Measurements from ENCODE around the gene GRAMD1B. TPM values are rescaled to one million over a fixed set of nuclear protein-coding genes. Genes with fewer than 3 reads are reported as not detected.

The GRAMD1B gene
- total RNA-seq, 3 donors from 2014 or later (not counting 1 experiment from before 2014, with no cell fraction given), result 5.9 to 10.3 (median 8.8) TPM

- Histone ChIP-seq H3K4me1 (ENCODE audit: control insufficient read depth, insufficient read depth, low read length) (no peaks in the 10 kb centered on the region), H3K4me3 (ENCODE audit: low read length) (no peak overlapping the region), H3K27me3 (ENCODE audit: control insufficient read depth, insufficient read depth, low read length) (no peaks in the 10 kb centered on the region), H3K36me3 (ENCODE audit: control insufficient read depth, insufficient read depth, low read length) (no peaks in the 10 kb centered on the region), H3K27ac (ENCODE audit: low read length) (no peak overlapping the region), H3K9me3 (ENCODE audit: control insufficient read depth, insufficient read depth, low read length) (no peaks in the 10 kb centered on the region)
- intact Hi-C loops (cut with micrococcal nuclease), result no loop called here
- ATAC-seq (no peak), DNase-seq (no peak)
- no peak for TF ChIP-seq CTCF (IDR thresholded peaks at IDR 0.05)
- Mint-ChIP-seq H3K4me1 (peaks cover 0 to 4% of the 10 kb centered on the region in 2 donors), H3K36me3 (no peaks in the 10 kb centered on the region), H3K9me3 (no peaks in the 10 kb centered on the region), H3K4me3 (no peak overlapping the region), H3K27ac (no peak overlapping the region), H3K27me3 (ENCODE audit: low read depth in 2 of 2) (no peaks in the 10 kb centered on the region)
- 94% methylated on average over 8 of the region's 8 CpGs for WGBS (ENCODE audit: insufficient coverage)
These were observed 156.5 kb downstream of the GRAMD1B start for GRCh38 chr11:123586568-123586967.

- no peak overlapping the region for H3K4me3 Mint-ChIP-seq
- no peaks in the 10 kb centered on the region for H3K9me3 Mint-ChIP-seq
- Histone ChIP-seq H3K27ac (ENCODE audit: low read length) (no peak overlapping the region), H3K4me3 (ENCODE audit: low read length) (no peak overlapping the region), H3K36me3 (ENCODE audit: control insufficient read depth, insufficient read depth, low read length) (no peaks in the 10 kb centered on the region), H3K4me1 (ENCODE audit: control insufficient read depth, insufficient read depth, low read length) (no peaks in the 10 kb centered on the region), H3K9me3 (ENCODE audit: control insufficient read depth, insufficient read depth, low read length) (no peaks in the 10 kb centered on the region), H3K27me3 (ENCODE audit: control insufficient read depth, insufficient read depth, low read length) (no peaks in the 10 kb centered on the region)
- H3K27ac Mint-ChIP-seq, result no peak overlapping the region
- WGBS (ENCODE audit: insufficient coverage), result 100% methylated on average over 1 of the region's 2 CpGs
- intact Hi-C loops (cut with micrococcal nuclease), result no loop called here
- H3K36me3 Mint-ChIP-seq, result no peaks in the 10 kb centered on the region
- no peaks in the 10 kb centered on the region for H3K27me3 Mint-ChIP-seq (ENCODE audit: low read depth in 2 of 2)
- no peak for TF ChIP-seq CTCF (IDR thresholded peaks at IDR 0.05)
- ATAC-seq, result no peak
- DNase-seq, result no peak
- peaks cover 0 to 4% of the 10 kb centered on the region in 2 donors for H3K4me1 Mint-ChIP-seq
These were observed 157.0 kb downstream of the GRAMD1B start for GRCh38 chr11:123587044-123587443.

- H3K9me3 ChIP-seq (ENCODE audit: control insufficient read depth, insufficient read depth, low read length), result no peaks in the 10 kb centered on the region
- TF ChIP-seq CTCF (IDR thresholded peaks at IDR 0.05), result no peak
- H3K27ac ChIP-seq (ENCODE audit: low read length), result no peak overlapping the region
- intact Hi-C loops (cut with micrococcal nuclease), result no loop called here
- no peaks in the 10 kb centered on the region for H3K27me3 ChIP-seq (ENCODE audit: control insufficient read depth, insufficient read depth, low read length)
- DNase-seq (no peak), ATAC-seq (no peak)
- no peak overlapping the region for H3K4me3 ChIP-seq (ENCODE audit: low read length)
- no peak overlapping the region for H3K4me3 Mint-ChIP-seq
- 94% methylated on average over 6 of the region's 6 CpGs for WGBS (ENCODE audit: insufficient coverage)
- peaks cover 0 to 4% of the 10 kb centered on the region in 2 donors for H3K4me1 Mint-ChIP-seq
- no peaks in the 10 kb centered on the region for H3K36me3 Mint-ChIP-seq
- no peaks in the 10 kb centered on the region for H3K9me3 Mint-ChIP-seq
- H3K27ac Mint-ChIP-seq, result no peak overlapping the region
- no peaks in the 10 kb centered on the region for H3K4me1 ChIP-seq (ENCODE audit: control insufficient read depth, insufficient read depth, low read length)
- H3K27me3 Mint-ChIP-seq (ENCODE audit: low read depth in 2 of 2), result no peaks in the 10 kb centered on the region
- H3K36me3 ChIP-seq (ENCODE audit: control insufficient read depth, insufficient read depth, low read length), result no peaks in the 10 kb centered on the region
These were observed 157.5 kb downstream of the GRAMD1B start for GRCh38 chr11:123587559-123587958.

GRCh38 chr11:123588117-123588863, 158.2 kb downstream of the GRAMD1B start:
- Histone ChIP-seq H3K36me3 (ENCODE audit: control insufficient read depth, insufficient read depth, low read length) (no peaks in the 10 kb centered on the region), H3K4me1 (ENCODE audit: control insufficient read depth, insufficient read depth, low read length) (no peaks in the 10 kb centered on the region), H3K27me3 (ENCODE audit: control insufficient read depth, insufficient read depth, low read length) (no peaks in the 10 kb centered on the region), H3K27ac (ENCODE audit: low read length) (no peak overlapping the region), H3K4me3 (ENCODE audit: low read length) (no peak overlapping the region), H3K9me3 (ENCODE audit: control insufficient read depth, insufficient read depth, low read length) (no peaks in the 10 kb centered on the region)
- Mint-ChIP-seq H3K36me3 (no peaks in the 10 kb centered on the region), H3K27me3 (ENCODE audit: low read depth in 2 of 2) (no peaks in the 10 kb centered on the region), H3K4me1 (no peaks in the 10 kb centered on the region), H3K27ac (no peak overlapping the region), H3K9me3 (no peaks in the 10 kb centered on the region), H3K4me3 (no peak overlapping the region)
- DNase-seq (no peak), ATAC-seq (peak in 1 of 3 donors; percentile 30)
- intact Hi-C loops (cut with micrococcal nuclease), result no loop called here
- TF ChIP-seq CTCF (IDR thresholded peaks at IDR 0.05), result no peak
- 95% methylated on average over 14 of the region's 14 CpGs for WGBS (ENCODE audit: insufficient coverage)
